ENCODE results near the gene TUBG1.

Gene TUBG1

GRCh38 chr17:42647778-42648177, 38.3 kb downstream of the TUBG1 start:
- H3K4me1 ChIP-seq (ENCODE audit: control insufficient read depth in 2 of 2, insufficient read depth in 1 of 2, low read depth in 1 of 2, low read length in 2 of 2), result no peaks in the 10 kb centered on the region
- H2BK15ac ChIP-seq (ENCODE audit: low read length), result no peak overlapping the region
- H3K27ac ChIP-seq (replicated peaks; ENCODE audit: low read length), result no peak overlapping the region
- no peaks in the 10 kb centered on the region for H3K79me1 ChIP-seq (ENCODE audit: low read depth, low read length)
- no peak overlapping the region for H3K9ac ChIP-seq (ENCODE audit: low read depth, low read length, poor library complexity)
- no peak overlapping the region for H4K8ac ChIP-seq (ENCODE audit: low read depth, low read length)
- H2AK5ac ChIP-seq (ENCODE audit: low read depth, low read length), result no peak overlapping the region
- H3K9me3 ChIP-seq (replicated peaks in 1 of 2; ENCODE audit: control insufficient read depth in 2 of 2, insufficient read depth in 1 of 2, low read depth in 1 of 2, low read length in 2 of 2), result no peaks in the 10 kb centered on the region
- no peaks in the 10 kb centered on the region for H3K36me3 ChIP-seq (replicated peaks in 1 of 2; ENCODE audit: control insufficient read depth in 2 of 2, insufficient read depth in 2 of 2, low read length in 2 of 2)
- no peak overlapping the region for H3K14ac ChIP-seq (ENCODE audit: low read length)
- no peak overlapping the region for H4K91ac ChIP-seq (ENCODE audit: low read depth, low read length, poor library complexity)
- H3K18ac ChIP-seq (ENCODE audit: low read length), result no peak overlapping the region
- H3K4me2 ChIP-seq (ENCODE audit: insufficient read depth, low read length, poor library complexity, severe bottlenecking), result no peak overlapping the region
- no peak overlapping the region for H3K4ac ChIP-seq (ENCODE audit: low read length)
- no peak for DNase-seq (ENCODE audit: low spot score)
- H2BK120ac ChIP-seq (ENCODE audit: low read depth, low read length), result no peak overlapping the region
- H2BK5ac ChIP-seq (ENCODE audit: low read length), result no peak overlapping the region
- no CpG with 5 or more reads among the region's 5 CpGs for WGBS, 2 donors (ENCODE audit: extremely low coverage in 2 of 2, insufficient read length in 2 of 2, insufficient replicate concordance in 1 of 2)
- no peak overlapping the region for H3K4me3 ChIP-seq (ENCODE audit: low read length in 2 of 2)
- H3K23ac ChIP-seq (ENCODE audit: low read depth, low read length, poor library complexity), result no peak overlapping the region
- H2AFZ ChIP-seq (ENCODE audit: low read length), result peak overlapping the region; percentile 30
- peaks cover 0 to 6% (median 0%) of the 10 kb centered on the region in 3 experiments for H3K27me3 ChIP-seq (ENCODE audit: control insufficient read depth in 3 of 3, insufficient read depth in 3 of 3, low read depth in 1 of 3, low read length in 3 of 3)
- H2BK12ac ChIP-seq (ENCODE audit: low read length), result no peak overlapping the region

GRCh38 chr17:42651392-42651791, 41.9 kb downstream of the TUBG1 start:
- Histone ChIP-seq H4K8ac (ENCODE audit: low read depth, low read length) (no peak overlapping the region), H2BK12ac (ENCODE audit: low read length) (no peak overlapping the region), H3K23ac (ENCODE audit: low read depth, low read length, poor library complexity) (no peak overlapping the region), H3K4me3 (ENCODE audit: low read length in 2 of 2) (no peak overlapping the region), H2BK120ac (ENCODE audit: low read depth, low read length) (no peak overlapping the region), H4K91ac (ENCODE audit: low read depth, low read length, poor library complexity) (no peak overlapping the region), H2BK5ac (ENCODE audit: low read length) (no peak overlapping the region), H2AFZ (ENCODE audit: low read length) (no peak overlapping the region), H3K79me1 (ENCODE audit: low read depth, low read length) (no peaks in the 10 kb centered on the region), H3K27me3 (ENCODE audit: control insufficient read depth in 3 of 3, insufficient read depth in 3 of 3, low read depth in 1 of 3, low read length in 3 of 3) (no peaks in the 10 kb centered on the region), H3K14ac (ENCODE audit: low read length) (no peak overlapping the region), H3K4ac (ENCODE audit: low read length) (no peak overlapping the region), H3K27ac (replicated peaks; ENCODE audit: low read length) (no peak overlapping the region), H3K18ac (ENCODE audit: low read length) (no peak overlapping the region), H3K9me3 (replicated peaks in 1 of 2; ENCODE audit: control insufficient read depth in 2 of 2, insufficient read depth in 1 of 2, low read depth in 1 of 2, low read length in 2 of 2) (no peaks in the 10 kb centered on the region), H3K4me2 (ENCODE audit: insufficient read depth, low read length, poor library complexity, severe bottlenecking) (no peak overlapping the region), H2BK15ac (ENCODE audit: low read length) (no peak overlapping the region), H2AK5ac (ENCODE audit: low read depth, low read length) (no peak overlapping the region), H3K4me1 (ENCODE audit: control insufficient read depth in 2 of 2, insufficient read depth in 1 of 2, low read depth in 1 of 2, low read length in 2 of 2) (peaks cover 0 to 5% of the 10 kb centered on the region in 2 donors), H3K9ac (ENCODE audit: low read depth, low read length, poor library complexity) (no peak overlapping the region), H3K36me3 (replicated peaks in 1 of 2; ENCODE audit: control insufficient read depth in 2 of 2, insufficient read depth in 2 of 2, low read length in 2 of 2) (no peaks in the 10 kb centered on the region)
- DNase-seq (ENCODE audit: low spot score), result no peak
- WGBS, 2 donors (ENCODE audit: extremely low coverage in 2 of 2, insufficient read length in 2 of 2, insufficient replicate concordance in 1 of 2), result no CpG with 5 or more reads among the region's 4 CpGs

- peak overlapping the region; percentile 8 for H3K14ac ChIP-seq (ENCODE audit: low read length)
- H4K8ac ChIP-seq (ENCODE audit: low read depth, low read length), result peak overlapping the region; percentile 100
- H2AK5ac ChIP-seq (ENCODE audit: low read depth, low read length), result no peak overlapping the region
- H2BK5ac ChIP-seq (ENCODE audit: low read length), result peak overlapping the region; percentile 78
- peaks cover 0 to 4% of the 10 kb centered on the region in 2 donors for H3K9me3 ChIP-seq (replicated peaks in 1 of 2; ENCODE audit: control insufficient read depth in 2 of 2, insufficient read depth in 1 of 2, low read depth in 1 of 2, low read length in 2 of 2)
- no peak for DNase-seq (ENCODE audit: low spot score)
- H3K9ac ChIP-seq (ENCODE audit: low read depth, low read length, poor library complexity), result no peak overlapping the region
- H3K4me2 ChIP-seq (ENCODE audit: insufficient read depth, low read length, poor library complexity, severe bottlenecking), result peak overlapping the region; percentile 65
- peak overlapping the region; percentile 55 for H3K23ac ChIP-seq (ENCODE audit: low read depth, low read length, poor library complexity)
- peak overlapping the region; percentile 85 for H2BK15ac ChIP-seq (ENCODE audit: low read length)
- no CpG with 5 or more reads among the region's 42 CpGs for WGBS, 2 donors (ENCODE audit: extremely low coverage in 2 of 2, insufficient read length in 2 of 2, insufficient replicate concordance in 1 of 2)
- H3K4ac ChIP-seq (ENCODE audit: low read length), result no peak overlapping the region
- peaks cover 0 to 5% of the 10 kb centered on the region in 2 donors for H3K4me1 ChIP-seq (ENCODE audit: control insufficient read depth in 2 of 2, insufficient read depth in 1 of 2, low read depth in 1 of 2, low read length in 2 of 2)
- H2BK12ac ChIP-seq (ENCODE audit: low read length), result no peak overlapping the region
- peak overlapping the region; percentile 90 for H2AFZ ChIP-seq (ENCODE audit: low read length)
- H2BK120ac ChIP-seq (ENCODE audit: low read depth, low read length), result no peak overlapping the region
- H4K91ac ChIP-seq (ENCODE audit: low read depth, low read length, poor library complexity), result no peak overlapping the region
- no peak overlapping the region for H3K4me3 ChIP-seq (ENCODE audit: low read length in 2 of 2)
- no peaks in the 10 kb centered on the region for H3K79me1 ChIP-seq (ENCODE audit: low read depth, low read length)
- H3K36me3 ChIP-seq (replicated peaks in 1 of 2; ENCODE audit: control insufficient read depth in 2 of 2, insufficient read depth in 2 of 2, low read length in 2 of 2), result no peaks in the 10 kb centered on the region
- peak overlapping the region; percentile 94 for H3K18ac ChIP-seq (ENCODE audit: low read length)
- peak overlapping the region; percentile 54 for H3K27ac ChIP-seq (replicated peaks; ENCODE audit: low read length)
- no peaks in the 10 kb centered on the region for H3K27me3 ChIP-seq (ENCODE audit: control insufficient read depth in 3 of 3, insufficient read depth in 3 of 3, low read depth in 1 of 3, low read length in 3 of 3)
Measured at GRCh38 chr17:42653179-42654124, 44.0 kb downstream of the TUBG1 start.

- H2AK5ac ChIP-seq (ENCODE audit: low read depth, low read length), result no peak overlapping the region
- H3K9ac ChIP-seq (ENCODE audit: low read depth, low read length, poor library complexity), result no peak overlapping the region
- DNase-seq (ENCODE audit: low spot score), result no peak
- no CpG with 5 or more reads among the region's 2 CpGs for WGBS, 2 donors (ENCODE audit: extremely low coverage in 2 of 2, insufficient read length in 2 of 2, insufficient replicate concordance in 1 of 2)
- no peak overlapping the region for H3K4ac ChIP-seq (ENCODE audit: low read length)
- H3K23ac ChIP-seq (ENCODE audit: low read depth, low read length, poor library complexity), result no peak overlapping the region
- H3K4me3 ChIP-seq (ENCODE audit: low read length in 2 of 2), result no peak overlapping the region
- no peak overlapping the region for H2BK12ac ChIP-seq (ENCODE audit: low read length)
- no peaks in the 10 kb centered on the region for H3K36me3 ChIP-seq (replicated peaks in 1 of 2; ENCODE audit: control insufficient read depth in 2 of 2, insufficient read depth in 2 of 2, low read length in 2 of 2)
- H3K9me3 ChIP-seq (replicated peaks in 1 of 2; ENCODE audit: control insufficient read depth in 2 of 2, insufficient read depth in 1 of 2, low read depth in 1 of 2, low read length in 2 of 2), result peaks cover 0 to 4% of the 10 kb centered on the region in 2 donors
- H2BK15ac ChIP-seq (ENCODE audit: low read length), result no peak overlapping the region
- peak overlapping the region; percentile 77 for H4K8ac ChIP-seq (ENCODE audit: low read depth, low read length)
- no peak overlapping the region for H3K14ac ChIP-seq (ENCODE audit: low read length)
- H3K27me3 ChIP-seq (ENCODE audit: control insufficient read depth in 3 of 3, insufficient read depth in 3 of 3, low read depth in 1 of 3, low read length in 3 of 3), result no peaks in the 10 kb centered on the region
- no peak overlapping the region for H2AFZ ChIP-seq (ENCODE audit: low read length)
- H3K79me1 ChIP-seq (ENCODE audit: low read depth, low read length), result no peaks in the 10 kb centered on the region
- H3K4me1 ChIP-seq (ENCODE audit: control insufficient read depth in 2 of 2, insufficient read depth in 1 of 2, low read depth in 1 of 2, low read length in 2 of 2), result peaks cover 3 to 7% of the 10 kb centered on the region in 2 donors
- no peak overlapping the region for H2BK120ac ChIP-seq (ENCODE audit: low read depth, low read length)
- no peak overlapping the region for H3K27ac ChIP-seq (replicated peaks; ENCODE audit: low read length)
- H3K4me2 ChIP-seq (ENCODE audit: insufficient read depth, low read length, poor library complexity, severe bottlenecking), result no peak overlapping the region
- H3K18ac ChIP-seq (ENCODE audit: low read length), result no peak overlapping the region
- no peak overlapping the region for H2BK5ac ChIP-seq (ENCODE audit: low read length)
- no peak overlapping the region for H4K91ac ChIP-seq (ENCODE audit: low read depth, low read length, poor library complexity)
Measured at GRCh38 chr17:42655528-42655927, 46.0 kb downstream of the TUBG1 start.

All from neuronal stem cell (in vitro differentiated cells).